Kidney (tissue), 14 donors: ENCODE measurements around the gene CTNND2. TPM values are rescaled to one million over a fixed set of nuclear protein-coding genes. Genes with fewer than 3 reads are reported as not detected.

Experiments
- DNase-seq, 5 donors: peaks; one replicate each; pipeline ENCODE4 v3.0.0-alpha.2; 2013 to 2020
- FAIRE-seq: peaks from 2 replicates; lab custom pipeline; 2012; peaks lifted over from hg19 to GRCh38; lab: Jason Lieb, UNC
- H3K27ac ChIP-seq, 2 donors: one replicate each; pipeline ENCODE4 v1.7.0; 2013; ENCODE audit warnings: low read depth in 2 of 2, low read length in 2 of 2, inconsistent platforms in 1 of 2
- H3K27me3 ChIP-seq: one replicate; pipeline ENCODE4 v1.7.1; 2013; ENCODE audit warnings: low read length, inconsistent platforms; ENCODE audit not compliant: control insufficient read depth, insufficient read depth
- H3K36me3 ChIP-seq, 3 donors: one replicate each; pipeline versions ENCODE4 v1.7.0 to v1.7.1; 2013; ENCODE audit warnings: low read length in 3 of 3, control low read depth in 1 of 3, inconsistent platforms in 1 of 3; ENCODE audit not compliant: insufficient read depth in 3 of 3, control insufficient read depth in 2 of 3
- H3K4me1 ChIP-seq, 3 donors: one replicate each; pipeline versions ENCODE4 v1.7.0 to v1.7.1; 2013; ENCODE audit warnings: low read length in 3 of 3, inconsistent platforms in 1 of 3, low read depth in 1 of 3; ENCODE audit not compliant: control insufficient read depth in 2 of 3, insufficient read depth in 2 of 3
- H3K4me3 ChIP-seq, 3 donors: one replicate each; pipeline versions ENCODE4 v1.7.0 to v1.8.1; 2013; ENCODE audit warnings: low read length in 3 of 3, control low read depth in 1 of 3, inconsistent platforms in 1 of 3
- H3K9ac ChIP-seq, 3 donors: one replicate each; pipeline versions ENCODE4 v1.7.0 to v1.7.1; 2013; ENCODE audit warnings: low read length in 3 of 3, control low read depth in 1 of 3, inconsistent platforms in 1 of 3
- H3K9me3 ChIP-seq, 3 donors: one replicate each; pipeline versions ENCODE4 v1.7.0 to v1.7.1; 2013; ENCODE audit warnings: low read length in 3 of 3, control low read depth in 1 of 3, inconsistent platforms in 1 of 3; ENCODE audit not compliant: control insufficient read depth in 2 of 3, insufficient read depth in 1 of 3
- intact Hi-C: fragments of 100-400 bp; cut with DNase I; formaldehyde crosslinking; loops from one replicate; pipeline ENCODE4 v1.11.1; 2022
- polyA plus RNA-seq: library from polyadenylated mRNA; stranded (reverse); fragments of 350-450 nt; fragmentation: Illumina TruSeq; extraction: RNeasy Lipid Tissue Mini Kit (QIAGEN cat#74804); gene quantifications from one replicate; pipeline ENCODE4 v1.2.3, GENCODE V29; 2014; ENCODE audit warnings: low read depth, low replicate concordance; ENCODE audit not compliant: insufficient read depth
- total RNA-seq: library from RNA; stranded (reverse); fragmentation: NEBNext Ultra II Directional; extraction: Animal tissue kit (Norgen Biotek cat#: 25700); gene quantifications from one replicate; pipeline ENCODE4 v1.2.1, GENCODE V29; 2021
- TF ChIP-seq, protein P1 (sequence below): IDR thresholded peaks from 3 replicates; pipeline ENCODE4 v1.5.1; 2012; ENCODE audit warnings: mild to moderate bottlenecking, moderate library complexity, borderline replicate concordance; ENCODE audit not compliant: insufficient read depth; ENCODE audit errors: extremely low read depth
- donor health status: control.
- donor health status: control.
- donor health status: control.
- donor health status: control.
- donor health status: control.
- donor health status: DM: yes; HTN: yes; CAD: no.
- donor health status: Normal renal cell carcinoma (clear cell type).

Gene CTNND2
- total and polyA plus RNA-seq, 2 donors from 2014 or later = 0.15 to 0.79 TPM

DNA sequence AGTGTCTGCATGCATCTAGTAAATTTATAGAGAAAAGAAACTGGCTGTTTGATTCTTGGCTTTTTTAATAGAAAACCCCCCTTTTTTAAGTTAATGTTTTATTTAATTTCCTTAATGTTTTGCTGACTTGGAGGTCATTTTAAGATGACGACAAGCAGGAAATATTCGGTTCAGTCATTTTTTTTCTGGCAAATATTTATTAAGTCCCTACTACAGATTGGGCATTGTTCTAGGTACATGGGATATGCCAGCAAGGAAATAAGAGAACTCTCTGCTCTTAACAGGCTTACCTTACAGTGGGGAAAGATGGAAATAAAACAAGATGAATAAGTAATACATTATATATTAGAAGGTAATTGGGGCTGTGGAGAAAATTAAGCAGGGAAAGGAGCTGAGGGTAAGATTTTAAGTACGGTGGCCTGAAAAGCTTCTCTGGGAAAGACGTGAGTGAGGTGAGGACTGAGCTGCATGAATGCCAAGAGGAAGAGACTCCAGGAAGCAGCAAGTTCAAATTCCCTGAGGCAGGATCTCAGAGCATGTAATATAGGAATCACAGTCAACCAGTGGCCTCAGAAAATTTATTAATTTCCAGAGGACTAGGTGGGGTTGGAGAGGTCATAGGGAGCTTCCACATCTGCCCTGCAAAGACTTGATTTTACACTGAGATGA, 827.2 kb downstream of the CTNND2 start:
- intact Hi-C loops = no loop called here
- Histone ChIP-seq H3K9me3 (no peaks in the 10 kb centered on the region), H3K9ac (no peak overlapping the region), H3K4me3 (no peak overlapping the region), H3K27me3 (no peaks in the 10 kb centered on the region), H3K4me1 (no peaks in the 10 kb centered on the region), H3K27ac (no peak overlapping the region), H3K36me3 (no peaks in the 10 kb centered on the region)
- FAIRE-seq = peak; percentile 35
- TF ChIP-seq, protein P1, sequence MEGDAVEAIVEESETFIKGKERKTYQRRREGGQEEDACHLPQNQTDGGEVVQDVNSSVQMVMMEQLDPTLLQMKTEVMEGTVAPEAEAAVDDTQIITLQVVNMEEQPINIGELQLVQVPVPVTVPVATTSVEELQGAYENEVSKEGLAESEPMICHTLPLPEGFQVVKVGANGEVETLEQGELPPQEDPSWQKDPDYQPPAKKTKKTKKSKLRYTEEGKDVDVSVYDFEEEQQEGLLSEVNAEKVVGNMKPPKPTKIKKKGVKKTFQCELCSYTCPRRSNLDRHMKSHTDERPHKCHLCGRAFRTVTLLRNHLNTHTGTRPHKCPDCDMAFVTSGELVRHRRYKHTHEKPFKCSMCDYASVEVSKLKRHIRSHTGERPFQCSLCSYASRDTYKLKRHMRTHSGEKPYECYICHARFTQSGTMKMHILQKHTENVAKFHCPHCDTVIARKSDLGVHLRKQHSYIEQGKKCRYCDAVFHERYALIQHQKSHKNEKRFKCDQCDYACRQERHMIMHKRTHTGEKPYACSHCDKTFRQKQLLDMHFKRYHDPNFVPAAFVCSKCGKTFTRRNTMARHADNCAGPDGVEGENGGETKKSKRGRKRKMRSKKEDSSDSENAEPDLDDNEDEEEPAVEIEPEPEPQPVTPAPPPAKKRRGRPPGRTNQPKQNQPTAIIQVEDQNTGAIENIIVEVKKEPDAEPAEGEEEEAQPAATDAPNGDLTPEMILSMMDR = no peak
- DNase-seq = peak in 2 of 5 donors; percentile 23 to 41

GRCh38 chr5:11075035-11075805, 829.0 kb downstream of the CTNND2 start:
- Histone ChIP-seq H3K9me3 (no peaks in the 10 kb centered on the region), H3K4me3 (no peak overlapping the region), H3K27me3 (no peaks in the 10 kb centered on the region), H3K4me1 (no peaks in the 10 kb centered on the region), H3K36me3 (no peaks in the 10 kb centered on the region), H3K9ac (no peak overlapping the region), H3K27ac (no peak overlapping the region)
- intact Hi-C loops = no loop called here
- TF ChIP-seq, protein P1 = no peak
- no peak for DNase-seq
- FAIRE-seq = no peak

DNA sequence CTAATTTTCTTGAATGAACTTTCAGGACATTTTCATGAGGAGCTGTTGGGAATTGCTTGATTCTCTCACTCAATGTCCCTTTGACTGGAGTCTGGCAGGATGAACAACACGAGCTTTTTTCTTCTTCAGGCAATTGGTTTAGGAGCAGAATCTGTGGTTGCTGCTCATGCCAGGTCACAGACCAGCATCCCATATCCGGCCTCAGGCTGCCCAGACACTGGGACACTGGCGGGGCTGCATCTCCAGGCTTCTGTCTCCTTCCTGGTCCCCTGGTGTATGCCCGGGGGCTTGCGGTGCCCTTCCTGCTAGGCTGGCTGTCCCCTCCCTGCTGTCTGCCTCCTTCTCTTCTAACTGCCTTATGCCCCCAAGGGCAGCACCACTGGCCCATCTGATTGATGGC, 831.7 kb downstream of the CTNND2 start:
- intact Hi-C loops = no loop called here
- TF ChIP-seq, protein P1 = no peak
- no peak overlapping the region for H3K4me3 ChIP-seq
- FAIRE-seq (no peak), DNase-seq (no peak)
- no peaks in the 10 kb centered on the region for H3K9me3 ChIP-seq
- H3K9ac ChIP-seq = no peak overlapping the region
- no peaks in the 10 kb centered on the region for H3K36me3 ChIP-seq
- no peaks in the 10 kb centered on the region for H3K4me1 ChIP-seq
- no peaks in the 10 kb centered on the region for H3K27me3 ChIP-seq
- H3K27ac ChIP-seq = no peak overlapping the region
